Measurements from ENCODE around the gene KLF18. TPM values are rescaled to one million over a fixed set of nuclear protein-coding genes. Genes with fewer than 3 reads are reported as not detected.

KLF18 gene
- total RNA-seq (2022; extraction: Qiagen RNA extraction) = 0.03 to 0.05 TPM in 2 of 5 replicates, not detected in the others

DNA sequence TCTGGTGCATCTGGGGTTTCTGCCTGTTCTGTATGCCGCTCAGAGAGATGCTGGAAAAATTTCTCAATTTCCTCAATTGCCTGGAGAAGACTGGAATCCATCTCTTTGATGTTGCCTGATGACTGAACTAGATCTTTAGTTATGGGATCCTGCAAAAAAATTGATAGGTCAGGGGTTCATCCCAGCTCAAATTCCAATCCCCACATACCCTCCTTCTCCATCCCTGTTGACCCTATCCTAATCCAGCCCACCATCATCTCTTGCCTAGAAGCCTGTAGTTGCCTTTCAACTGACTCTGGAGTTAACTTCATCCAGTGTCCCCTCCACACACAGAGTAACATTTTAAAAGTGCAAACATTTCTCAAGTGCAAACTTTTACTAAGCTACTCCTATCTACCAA lies at the start of gene KLF18:
TSS of gene KLF18 (minus strand) at position 101 of the 400 bp plus-strand sequence. CDS start at position 101, 0 bp downstream.

DNA sequence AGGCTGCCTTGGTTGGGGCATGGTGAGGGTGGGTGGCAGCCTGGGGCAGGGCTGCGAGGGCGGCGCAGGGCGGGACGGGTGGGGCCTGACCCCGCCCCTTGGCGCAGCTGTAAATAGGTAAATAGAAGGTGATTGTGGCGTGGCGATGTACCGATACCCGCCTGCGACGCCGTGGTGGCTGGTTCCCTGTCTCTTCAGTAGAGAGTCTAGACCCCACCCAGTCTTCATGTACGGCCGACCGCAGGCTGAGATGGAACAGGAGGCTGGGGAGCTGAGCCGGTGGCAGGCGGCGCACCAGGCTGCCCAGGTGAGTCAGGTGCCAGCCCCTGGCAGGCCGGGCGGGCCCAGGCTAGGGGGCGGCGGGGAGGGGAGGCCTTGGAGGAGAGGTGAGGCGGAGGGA lies 22.7 kb downstream of the KLF18 start, which contains the start of gene KLF17:
TSS of gene KLF17 (plus strand) at position 140 of the 400 bp plus-strand sequence. CDS start at position 227, 87 bp downstream.

Other genes starting within 250 kb of the KLF18 start
- gene ARTN, start 207.8 kb downstream of the KLF18 start, total RNA-seq (2022; extraction: Qiagen RNA extraction) = 0.07 to 0.46 TPM (median 0.22 TPM) in 5 replicates
- gene IPO13, start 194.7 kb downstream of the KLF18 start, total RNA-seq (2022; extraction: Qiagen RNA extraction) = 15.0 to 16.0 TPM (median 15.7 TPM) in 5 replicates
- 34.8 to 42.5 TPM (median 35.4 TPM) in 5 replicates for gene DPH2, start 171.6 kb downstream of the KLF18 start, total RNA-seq (2022; extraction: Qiagen RNA extraction)
- 102 to 159 TPM (median 138 TPM) in 5 replicates for gene ATP6V0B, start 166.7 kb downstream of the KLF18 start, total RNA-seq (2022; extraction: Qiagen RNA extraction)
- 57.0 to 69.1 TPM (median 68.3 TPM) in 5 replicates for gene B4GALT2, start 162.4 kb downstream of the KLF18 start, total RNA-seq (2022; extraction: Qiagen RNA extraction)
- 6.4 to 8.1 TPM (median 7.5 TPM) in 5 replicates for gene CCDC24, start 150.0 kb downstream of the KLF18 start, total RNA-seq (2022; extraction: Qiagen RNA extraction)
- gene SLC6A9, start 110.2 kb downstream of the KLF18 start, total RNA-seq (2022; extraction: Qiagen RNA extraction) = 12.6 to 15.0 TPM (median 13.9 TPM) in 5 replicates
- gene KLF17, start 22.8 kb downstream of the KLF18 start, total RNA-seq (2022; extraction: Qiagen RNA extraction) = 0.32 to 0.76 TPM (median 0.47 TPM) in 5 replicates
- gene DMAP1, start 71.8 kb upstream of the KLF18 start, total RNA-seq (2022; extraction: Qiagen RNA extraction) = 18.7 to 22.4 TPM (median 19.0 TPM) in 5 replicates
- gene ERI3, start 213.6 kb upstream of the KLF18 start, total RNA-seq (2022; extraction: Qiagen RNA extraction) = 45.1 to 60.4 TPM (median 58.4 TPM) in 5 replicates

Measured in A549 treated with Hydrocortisone at 1 μM for 4 hours (cell line).